GM18526 (cell line): ENCODE results near the gene MGAT3.

Source experiments
- POLR2A ChIP-seq: IDR thresholded peaks from 3 replicates; pipeline ENCODE4 v1.6.1; 2011; ENCODE audit not compliant: insufficient read length; ENCODE audit errors: extremely low read depth

MGAT3 gene

GRCh38 chr22:39475902-39476301, 19.1 kb downstream of the MGAT3 start:
- no peak for TF ChIP-seq POLR2A

GRCh38 chr22:39476664-39477063, 19.9 kb downstream of the MGAT3 start:
- no peak for TF ChIP-seq POLR2A

GRCh38 chr22:39477542-39477941, 20.7 kb downstream of the MGAT3 start:
- TF ChIP-seq POLR2A = no peak

GRCh38 chr22:39478441-39478850, 21.6 kb downstream of the MGAT3 start:
- no peak for TF ChIP-seq POLR2A

- no peak for TF ChIP-seq POLR2A
These were observed 22.4 kb downstream of the MGAT3 start for GRCh38 chr22:39479254-39479653.

GRCh38 chr22:39480557-39480956, 23.7 kb downstream of the MGAT3 start:
- TF ChIP-seq POLR2A = no peak

- no peak for TF ChIP-seq POLR2A
These were observed 24.2 kb downstream of the MGAT3 start for GRCh38 chr22:39481054-39481453.

- no peak for TF ChIP-seq POLR2A
These were observed 24.8 kb downstream of the MGAT3 start for GRCh38 chr22:39481595-39481994.

- no peak for TF ChIP-seq POLR2A
These were observed 26.0 kb downstream of the MGAT3 start for GRCh38 chr22:39482768-39483167.

GRCh38 chr22:39486951-39487825, 30.4 kb downstream of the MGAT3 start:
- TF ChIP-seq POLR2A = no peak

- TF ChIP-seq POLR2A = no peak
These were observed 31.2 kb downstream of the MGAT3 start for GRCh38 chr22:39487826-39488520.

- TF ChIP-seq POLR2A = no peak
These were observed 31.8 kb downstream of the MGAT3 start for GRCh38 chr22:39488563-39489083.

GRCh38 chr22:39489094-39490068, 32.6 kb downstream of the MGAT3 start:
- TF ChIP-seq POLR2A = no peak

- no peak for TF ChIP-seq POLR2A
These were observed 33.5 kb downstream of the MGAT3 start for GRCh38 chr22:39490135-39490798.
